COR-L47 (cell line): Measurements from ENCODE around the gene KCNMB2.

Experiments
- DNase-seq: peaks from one replicate; lab custom pipeline; 2025; lab: John Stamatoyannopoulos, UW

The KCNMB2 gene

GRCh38 chr3:178569826-178570225, 33.6 kb downstream of the KCNMB2 start:
- peak; percentile 47 for DNase-seq

- peak; percentile 75 for DNase-seq
These were observed 47.8 kb downstream of the KCNMB2 start for GRCh38 chr3:178583963-178584575.

GRCh38 chr3:178584722-178585380, 48.6 kb downstream of the KCNMB2 start:
- DNase-seq: peak; percentile 76

- DNase-seq: peak; percentile 22
These were observed 49.2 kb downstream of the KCNMB2 start for GRCh38 chr3:178585454-178585853.

- no peak for DNase-seq
These were observed 49.8 kb downstream of the KCNMB2 start for GRCh38 chr3:178586076-178586475.

GRCh38 chr3:178588628-178589027, 52.4 kb downstream of the KCNMB2 start:
- no peak for DNase-seq

GRCh38 chr3:178593786-178594185, 57.5 kb downstream of the KCNMB2 start:
- no peak for DNase-seq

GRCh38 chr3:178597371-178597770, 61.1 kb downstream of the KCNMB2 start:
- no peak for DNase-seq

- peak; percentile 85 for DNase-seq
These were observed 66.6 kb downstream of the KCNMB2 start for GRCh38 chr3:178602856-178603255.

GRCh38 chr3:178603735-178604134, 67.5 kb downstream of the KCNMB2 start:
- no peak for DNase-seq

- no peak for DNase-seq
These were observed 82.0 kb downstream of the KCNMB2 start for GRCh38 chr3:178618197-178618596.

GRCh38 chr3:178618896-178619295, 82.7 kb downstream of the KCNMB2 start:
- DNase-seq: no peak

GRCh38 chr3:178623666-178624255, 87.5 kb downstream of the KCNMB2 start:
- DNase-seq: peak; percentile 42

- DNase-seq: no peak
These were observed 88.0 kb downstream of the KCNMB2 start for GRCh38 chr3:178624276-178624675.

- no peak for DNase-seq
These were observed 88.9 kb downstream of the KCNMB2 start for GRCh38 chr3:178625053-178625600.

GRCh38 chr3:178628037-178628436, 91.8 kb downstream of the KCNMB2 start:
- no peak for DNase-seq

- no peak for DNase-seq
These were observed 93.4 kb downstream of the KCNMB2 start for GRCh38 chr3:178629430-178630178.

GRCh38 chr3:178631950-178632349, 95.7 kb downstream of the KCNMB2 start:
- no peak for DNase-seq

- DNase-seq: peak; percentile 75
These were observed 98.7 kb downstream of the KCNMB2 start for GRCh38 chr3:178634975-178635374.

GRCh38 chr3:178637802-178638201, 101.6 kb downstream of the KCNMB2 start:
- no peak for DNase-seq

- DNase-seq: no peak
These were observed 109.3 kb downstream of the KCNMB2 start for GRCh38 chr3:178645503-178645902.

- peak; percentile 44 for DNase-seq
These were observed 110.1 kb downstream of the KCNMB2 start for GRCh38 chr3:178646186-178646862.
